ENCODE measurements around the gene RCBTB2.

Gene RCBTB2

DNA sequence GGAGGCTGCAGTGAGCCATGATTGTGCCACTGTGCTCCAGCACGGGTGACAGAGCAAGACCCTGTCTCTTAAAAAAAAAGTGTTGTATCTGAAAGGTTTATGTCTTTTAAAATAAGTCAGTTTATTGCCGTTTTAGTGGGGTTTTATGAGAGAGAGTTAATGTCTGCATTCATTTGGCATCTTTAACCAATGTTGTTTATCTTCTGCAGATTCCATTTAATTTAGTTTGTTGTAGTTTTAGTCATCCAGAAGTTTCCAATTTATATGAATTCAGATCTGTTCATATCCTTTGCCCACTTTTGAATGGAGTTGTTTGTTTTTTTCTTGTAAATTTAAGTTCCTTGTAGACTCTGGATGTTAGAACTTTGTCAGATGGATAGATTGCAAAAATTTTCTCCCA, 83.2 kb downstream of the RCBTB2 start:
- no peak for DNase-seq (ENCODE audit: low read depth in 2 of 2)

DNA sequence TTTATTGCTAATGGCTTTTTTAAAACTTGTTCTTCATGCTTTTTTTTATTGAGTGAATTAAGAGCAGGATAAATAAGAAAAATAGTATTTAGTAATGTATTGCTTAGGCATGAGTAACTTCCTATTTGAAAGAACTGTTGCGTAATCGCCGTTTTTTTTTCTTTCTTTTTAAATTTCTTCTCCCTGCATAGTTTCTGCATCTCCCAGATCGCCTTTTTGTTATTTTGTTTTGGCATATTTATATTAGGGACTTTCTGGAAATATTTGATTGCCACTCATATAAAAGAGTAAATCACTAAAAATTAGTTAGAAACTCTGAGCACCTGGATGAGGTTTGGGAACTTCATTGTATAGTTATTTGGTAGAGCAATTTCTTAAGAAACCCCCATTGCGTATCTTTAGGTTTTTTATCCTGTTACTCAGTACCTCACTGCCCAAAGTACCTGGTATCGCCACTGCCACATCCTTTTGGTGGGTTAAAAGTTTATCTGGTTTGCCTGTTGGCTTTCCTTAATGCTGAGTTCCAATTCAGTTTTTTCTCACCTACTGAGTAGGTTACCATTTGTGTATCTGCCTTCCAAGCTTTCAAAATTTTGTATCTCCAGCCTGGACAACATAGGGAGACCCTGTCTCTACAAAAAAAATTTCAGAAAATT, 83.8 kb downstream of the RCBTB2 start:
- no peak for DNase-seq (ENCODE audit: low read depth in 2 of 2)

DNA sequence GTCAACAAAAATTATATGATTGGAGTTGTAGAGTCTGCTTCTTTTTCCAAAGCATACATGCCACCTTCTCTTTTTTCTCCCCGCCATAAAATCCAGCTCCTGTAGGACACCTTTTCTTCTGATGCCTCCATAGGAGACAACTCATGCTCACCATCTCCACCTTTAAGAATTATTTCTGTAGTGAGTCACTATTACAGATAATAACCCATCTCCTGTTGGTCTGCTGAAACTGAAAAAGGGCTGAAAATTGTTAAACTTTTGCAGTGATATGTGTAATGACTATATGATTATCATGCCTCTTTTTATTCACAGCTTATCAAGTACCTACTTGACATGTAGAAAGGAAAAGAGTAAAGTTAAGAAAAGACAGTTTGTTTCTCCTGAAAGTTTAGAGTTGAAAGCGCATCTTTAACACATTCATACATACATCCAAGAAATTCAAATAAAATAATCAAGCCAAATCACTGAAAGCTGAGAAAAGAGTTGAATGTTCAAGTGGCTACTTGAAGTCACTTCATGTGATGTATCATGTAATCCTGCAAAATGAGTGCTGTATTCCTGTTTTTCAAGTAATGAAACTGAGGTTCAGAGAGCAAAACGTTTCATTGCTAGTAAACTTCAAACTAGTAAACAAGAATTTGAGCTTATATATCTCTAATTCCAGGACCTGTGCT, 84.5 kb downstream of the RCBTB2 start:
- no peak for DNase-seq (ENCODE audit: low read depth in 2 of 2)

DNA sequence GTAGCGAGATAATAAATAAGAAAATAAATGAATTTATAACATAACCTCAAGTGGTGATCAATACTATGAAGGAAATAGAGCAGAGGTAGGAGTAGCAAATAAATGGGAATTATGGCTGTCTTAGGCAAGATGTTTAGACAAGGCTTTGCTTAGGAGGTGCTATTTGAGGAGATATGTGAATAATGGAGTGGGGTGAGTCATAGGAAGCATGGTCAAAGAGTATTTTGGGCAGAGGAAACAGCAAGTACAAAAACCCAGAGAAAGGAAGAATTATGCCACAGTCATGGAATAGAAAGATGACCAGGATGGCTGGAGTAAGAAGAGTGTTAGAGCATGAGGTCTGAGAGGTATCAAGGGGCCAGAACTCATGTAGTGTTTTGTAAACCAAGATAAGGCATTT, 86.4 kb downstream of the RCBTB2 start:
- DNase-seq (ENCODE audit: low read depth in 2 of 2) = no peak

DNA sequence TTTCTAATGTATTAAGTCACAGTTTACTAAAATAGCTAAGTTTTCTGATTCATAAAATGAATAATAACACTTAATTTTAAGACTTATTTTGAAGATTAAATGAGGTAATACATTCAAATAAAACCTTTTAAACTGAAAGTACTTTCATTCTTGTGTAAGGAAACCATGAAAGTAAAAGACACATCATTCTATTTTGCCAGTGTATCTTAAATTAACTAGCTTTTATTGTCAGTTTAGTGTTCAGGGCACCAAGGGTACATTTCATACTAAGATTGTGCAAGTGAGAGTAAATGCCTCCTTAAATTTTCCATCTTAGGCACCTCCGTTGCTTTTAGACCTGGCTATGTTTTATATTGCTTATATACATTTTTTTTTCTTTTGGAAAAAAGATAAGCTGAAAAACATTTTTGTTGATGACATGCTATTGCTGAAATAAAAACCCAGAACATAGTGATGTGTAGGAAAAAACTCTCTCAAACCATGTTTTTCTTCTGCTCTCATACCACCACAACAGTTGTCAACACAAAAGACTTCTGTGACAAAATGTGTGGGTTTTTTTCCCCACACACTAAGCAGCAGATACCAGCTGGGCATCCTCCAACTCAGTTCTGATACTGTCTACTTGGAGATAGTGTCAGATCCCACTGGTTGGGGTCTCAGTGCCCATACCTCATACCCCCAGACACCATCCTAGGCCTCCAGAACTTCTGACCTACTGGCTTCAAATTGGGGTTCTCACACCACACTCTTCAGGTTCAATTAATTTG, 89.3 kb downstream of the RCBTB2 start:
- DNase-seq (ENCODE audit: low read depth in 2 of 2) = no peak
